WERI-Rb-1 (cell line): ENCODE data around the gene GPR33.

Source experiments
- DNase-seq: peaks from one replicate; pipeline ENCODE4 v3.0.0-alpha.2; 2020
- H3K27ac ChIP-seq: fragments of 250-450 bp; sonication (Bioruptor Pico); 2 replicates; pipeline ENCODE4 v1.5.1; 2020; ENCODE audit warnings: mild to moderate bottlenecking, moderate library complexity
- H3K27me3 ChIP-seq: fragments of 250-450 bp; sonication (Bioruptor Pico); 2 replicates; pipeline ENCODE4 v1.5.1; 2021; ENCODE audit warnings: mild to moderate bottlenecking, low read depth, moderate library complexity; ENCODE audit not compliant: insufficient read depth, severe bottlenecking
- H3K36me3 ChIP-seq: fragments of 250-450 bp; sonication (Bioruptor Pico); 2 replicates; pipeline ENCODE4 v1.5.1; 2020; ENCODE audit warnings: mild to moderate bottlenecking, moderate library complexity
- H3K4me3 ChIP-seq: 2 replicates; pipeline ENCODE4 v1.5.1; 2011; ENCODE audit warnings: low read depth, mild to moderate bottlenecking, control low read depth, low read length
- H3K9me3 ChIP-seq: fragments of 250-450 bp; sonication (Bioruptor Pico); 2 replicates; pipeline ENCODE4 v1.5.1; 2021; ENCODE audit warnings: mild to moderate bottlenecking, moderate library complexity; ENCODE audit not compliant: severe bottlenecking
- CTCF ChIP-seq: IDR thresholded peaks from 2 replicates; pipeline ENCODE4 v1.5.1; 2011; ENCODE audit warnings: low read depth, mild to moderate bottlenecking, control low read depth, inconsistent platforms, low read length

Gene GPR33

DNA sequence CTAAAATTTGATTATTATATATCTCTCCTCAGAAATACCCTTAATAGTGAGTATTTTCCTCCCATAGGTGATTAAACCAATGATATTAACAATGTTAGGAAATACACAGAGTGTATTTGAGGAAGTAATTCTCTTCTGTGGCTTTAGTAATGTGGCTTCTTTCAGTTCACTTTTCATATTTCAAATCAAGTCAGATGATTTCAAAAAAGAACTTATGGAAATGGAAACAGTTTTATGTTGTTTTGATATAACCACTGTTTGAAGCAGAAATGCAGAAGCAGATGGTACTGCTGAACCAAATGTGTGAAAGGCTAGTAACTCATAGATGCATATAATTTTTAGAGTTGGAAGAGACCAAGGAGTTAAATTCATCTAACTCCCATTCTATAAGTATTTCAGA is 1.9 kb upstream of the GPR33 start:
- Histone ChIP-seq H3K9me3 (no peaks in the 10 kb centered on the region), H3K36me3 (no peaks in the 10 kb centered on the region), H3K27me3 (no peaks in the 10 kb centered on the region), H3K27ac (no peak overlapping the region), H3K4me3 (no peak overlapping the region)
- no peak for DNase-seq
- TF ChIP-seq CTCF = no peak

DNA sequence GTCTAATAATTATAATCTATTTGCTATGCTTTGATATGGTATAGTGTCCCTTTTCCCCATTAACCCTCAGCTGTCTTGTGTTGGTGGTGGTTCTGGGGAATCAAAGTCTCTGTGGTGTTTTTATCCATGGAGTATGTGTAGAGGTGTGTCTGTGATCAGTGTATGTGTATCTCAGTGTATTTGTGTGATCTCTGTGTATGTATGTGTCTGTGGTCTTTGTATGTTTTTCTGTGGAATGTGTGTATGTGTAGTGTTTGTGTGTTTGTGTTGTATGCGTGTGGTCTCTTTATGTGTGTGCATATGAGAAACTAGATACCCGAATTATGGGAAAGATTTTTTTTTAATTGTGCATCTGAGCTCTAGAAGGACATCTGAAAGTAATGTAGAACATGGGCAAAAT is 1.1 kb downstream of the GPR33 start:
- Histone ChIP-seq H3K9me3 (no peaks in the 10 kb centered on the region), H3K4me3 (no peak overlapping the region)
- DNase-seq = no peak

DNA sequence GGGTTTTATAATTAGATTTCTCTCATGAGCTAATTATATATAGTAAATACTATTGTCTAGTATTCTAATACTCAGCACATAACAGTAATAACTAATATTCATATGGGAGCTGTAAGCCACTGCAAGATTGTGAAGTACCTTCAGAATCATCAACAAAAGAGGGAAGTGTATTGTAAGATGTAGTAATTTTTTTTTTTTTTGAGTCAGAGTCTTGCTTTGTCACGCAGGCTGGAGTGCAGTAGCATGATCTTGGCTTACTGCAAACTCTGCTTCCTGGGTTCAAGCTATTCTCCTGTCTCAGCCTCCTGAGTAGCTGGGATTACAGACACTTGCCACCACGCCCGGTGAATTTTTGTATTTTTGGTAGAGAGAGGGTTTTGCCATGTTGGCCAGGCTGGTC is 3.1 kb downstream of the GPR33 start:
- Histone ChIP-seq H3K27ac (no peak overlapping the region), H3K4me3 (no peak overlapping the region), H3K27me3 (no peaks in the 10 kb centered on the region), H3K9me3 (no peaks in the 10 kb centered on the region), H3K36me3 (no peaks in the 10 kb centered on the region)
- no peak for TF ChIP-seq CTCF
- DNase-seq = no peak

More for the DNA sequence above, 1.1 kb downstream of the GPR33 start:
- Histone ChIP-seq H3K27ac (no peak overlapping the region), H3K27me3 (no peaks in the 10 kb centered on the region), H3K36me3 (no peaks in the 10 kb centered on the region)
- no peak for TF ChIP-seq CTCF

GRCh38 chr14:31480156-31480555 is 7.7 kb downstream of the GPR33 start:
- Histone ChIP-seq H3K9me3 (no peaks in the 10 kb centered on the region), H3K27ac (no peak overlapping the region), H3K36me3 (no peaks in the 10 kb centered on the region), H3K27me3 (no peaks in the 10 kb centered on the region), H3K4me3 (no peak overlapping the region)
- DNase-seq = no peak
- TF ChIP-seq CTCF = no peak

DNA sequence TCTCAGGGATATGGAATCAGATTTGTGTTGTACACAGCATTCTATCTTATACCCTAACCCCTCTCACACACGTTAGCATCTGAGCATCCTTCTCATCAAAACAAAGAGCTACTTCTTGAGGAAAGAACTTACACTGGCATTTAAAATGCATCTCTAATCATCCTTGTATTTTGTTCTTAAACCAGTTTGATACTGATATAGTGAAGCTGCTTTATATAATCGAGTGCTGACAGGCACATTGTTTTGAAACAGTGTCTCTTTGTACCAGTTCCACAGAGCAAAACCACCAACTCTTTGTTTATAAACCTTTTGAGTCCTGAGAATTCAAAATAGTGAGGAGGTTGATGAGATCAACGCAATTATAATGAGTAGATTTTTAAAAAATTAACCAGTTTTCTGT is 8.8 kb downstream of the GPR33 start:
- H3K9me3 ChIP-seq = no peaks in the 10 kb centered on the region
- DNase-seq = no peak
- H3K27ac ChIP-seq = no peak overlapping the region
- TF ChIP-seq CTCF = no peak
- H3K27me3 ChIP-seq = no peaks in the 10 kb centered on the region
- no peaks in the 10 kb centered on the region for H3K36me3 ChIP-seq
- H3K4me3 ChIP-seq = no peak overlapping the region

DNA sequence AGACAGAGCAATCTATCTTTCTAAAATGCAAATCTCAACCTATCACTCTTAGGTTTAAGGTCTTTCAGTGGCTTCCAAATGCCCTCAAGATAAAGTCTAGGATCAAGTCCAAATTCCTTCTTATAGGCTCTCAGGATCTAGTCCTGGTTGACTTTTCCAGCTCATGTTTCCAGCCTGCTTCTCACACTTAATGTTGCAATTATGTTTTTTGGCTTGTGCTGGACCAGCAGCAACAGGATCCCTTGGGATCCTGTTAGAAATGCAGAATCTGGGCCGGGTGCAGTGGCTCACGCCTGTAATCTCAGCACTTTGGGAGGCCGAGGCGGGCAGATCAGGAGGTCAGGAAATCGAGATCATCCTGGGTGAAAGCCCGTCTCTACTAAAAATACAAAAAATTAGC is 10.6 kb downstream of the GPR33 start:
- no peaks in the 10 kb centered on the region for H3K9me3 ChIP-seq
- no peak overlapping the region for H3K4me3 ChIP-seq
- no peaks in the 10 kb centered on the region for H3K36me3 ChIP-seq
- no peaks in the 10 kb centered on the region for H3K27me3 ChIP-seq
- TF ChIP-seq CTCF = no peak
- no peak overlapping the region for H3K27ac ChIP-seq
- DNase-seq = no peak
